Fibroblast of the aortic adventitia (primary cell): Measurements from ENCODE around the gene DCHS1. TPM values are rescaled to one million over a fixed set of nuclear protein-coding genes. Genes with fewer than 3 reads are reported as not detected.

Source experiments
- DNase-seq: peaks from one replicate; pipeline ENCODE4 v3.0.0-alpha.2; 2010; ENCODE audit warnings: low read depth
- H3K4me3 ChIP-seq: 2 replicates; pipeline ENCODE4 v1.5.1; 2011; ENCODE audit warnings: low read depth, mild to moderate bottlenecking, control low read depth, low read length, moderate library complexity
- total RNA-seq: library from RNA; depleted of rRNA; stranded (reverse); fragments of >200 nt; gene quantifications from 2 replicates; pipeline ENCODE4 v1.2.3, GENCODE V29; 2012; ENCODE audit warnings: low replicate concordance
- TF ChIP-seq, protein P1 (sequence below): IDR thresholded peaks from 2 replicates; pipeline ENCODE4 v1.5.1; 2011; ENCODE audit warnings: mild to moderate bottlenecking, low read length, control low read depth, inconsistent platforms; ENCODE audit not compliant: insufficient read depth

Gene DCHS1
- total RNA-seq, 1 donor = 19.0 TPM

DNA sequence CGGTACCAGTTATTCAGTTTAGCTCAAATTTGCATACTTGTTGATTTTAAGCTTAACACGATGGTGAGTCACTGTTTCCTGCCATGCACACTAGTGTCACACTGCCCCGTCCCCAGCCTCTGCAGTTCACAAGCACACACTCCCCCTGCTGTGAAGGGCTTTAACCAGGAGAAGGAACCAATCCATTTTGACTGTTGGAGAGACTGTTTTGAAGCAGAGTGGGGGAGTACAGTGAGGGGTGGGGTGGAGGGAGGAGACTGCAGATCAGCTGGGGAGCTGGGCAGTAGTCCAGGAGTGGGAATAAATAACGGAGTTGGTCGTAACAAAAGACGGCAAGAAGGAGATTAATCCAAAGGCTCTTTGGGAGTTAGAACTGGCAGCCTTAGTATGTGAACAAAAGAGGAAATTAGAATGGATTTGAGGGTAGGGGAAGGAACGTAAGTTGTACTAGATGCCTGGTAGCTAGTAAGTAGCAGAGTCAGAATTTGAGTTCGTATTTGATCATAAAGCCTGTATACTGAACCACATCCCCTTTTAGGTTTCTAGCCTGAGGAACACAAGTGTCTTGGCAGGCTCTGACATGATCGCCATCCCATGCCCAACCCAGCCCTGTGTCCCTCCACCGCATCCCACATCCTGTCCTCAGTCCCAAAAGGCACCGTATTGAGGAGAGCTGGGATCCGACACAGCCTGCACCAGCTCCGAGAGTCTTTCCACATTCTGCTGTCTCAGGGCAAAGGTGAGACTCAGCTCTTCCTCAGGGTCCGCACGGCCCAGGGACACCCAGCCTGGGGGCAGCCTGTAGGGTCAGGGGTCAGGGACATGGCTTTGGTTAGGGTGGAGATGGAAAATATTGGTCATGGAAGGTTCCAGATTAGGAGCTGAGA lies 37.2 kb downstream of the DCHS1 start:
- H3K4me3 ChIP-seq = peak overlapping the region; percentile 93
- TF ChIP-seq, protein P1, sequence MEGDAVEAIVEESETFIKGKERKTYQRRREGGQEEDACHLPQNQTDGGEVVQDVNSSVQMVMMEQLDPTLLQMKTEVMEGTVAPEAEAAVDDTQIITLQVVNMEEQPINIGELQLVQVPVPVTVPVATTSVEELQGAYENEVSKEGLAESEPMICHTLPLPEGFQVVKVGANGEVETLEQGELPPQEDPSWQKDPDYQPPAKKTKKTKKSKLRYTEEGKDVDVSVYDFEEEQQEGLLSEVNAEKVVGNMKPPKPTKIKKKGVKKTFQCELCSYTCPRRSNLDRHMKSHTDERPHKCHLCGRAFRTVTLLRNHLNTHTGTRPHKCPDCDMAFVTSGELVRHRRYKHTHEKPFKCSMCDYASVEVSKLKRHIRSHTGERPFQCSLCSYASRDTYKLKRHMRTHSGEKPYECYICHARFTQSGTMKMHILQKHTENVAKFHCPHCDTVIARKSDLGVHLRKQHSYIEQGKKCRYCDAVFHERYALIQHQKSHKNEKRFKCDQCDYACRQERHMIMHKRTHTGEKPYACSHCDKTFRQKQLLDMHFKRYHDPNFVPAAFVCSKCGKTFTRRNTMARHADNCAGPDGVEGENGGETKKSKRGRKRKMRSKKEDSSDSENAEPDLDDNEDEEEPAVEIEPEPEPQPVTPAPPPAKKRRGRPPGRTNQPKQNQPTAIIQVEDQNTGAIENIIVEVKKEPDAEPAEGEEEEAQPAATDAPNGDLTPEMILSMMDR = peak; percentile 27
- DNase-seq = peak; percentile 85

DNA sequence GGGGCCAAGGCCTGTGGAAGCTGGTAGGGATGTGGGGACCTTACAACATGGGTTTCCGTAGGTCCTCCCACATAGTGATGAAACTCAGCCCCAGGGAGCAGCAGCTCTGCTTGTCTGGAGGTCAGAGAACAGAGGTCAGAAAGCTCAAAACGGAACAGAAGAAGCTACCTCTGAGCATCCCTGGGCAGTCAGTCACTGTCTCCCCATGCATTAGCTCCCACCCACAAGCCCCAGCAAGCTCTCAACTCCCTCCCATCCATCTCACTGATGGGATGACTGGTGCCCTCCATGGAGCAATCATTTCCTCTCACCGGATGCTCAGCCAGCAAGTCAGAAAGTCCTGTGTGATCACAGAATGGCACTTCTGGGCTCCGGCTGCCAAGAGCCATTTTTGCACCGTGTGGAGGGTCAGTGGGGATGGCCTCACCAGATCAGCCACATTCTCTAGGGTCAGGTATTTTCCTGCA lies 38.3 kb downstream of the DCHS1 start:
- DNase-seq = no peak
- peak overlapping the region; percentile 93 for H3K4me3 ChIP-seq

DNA sequence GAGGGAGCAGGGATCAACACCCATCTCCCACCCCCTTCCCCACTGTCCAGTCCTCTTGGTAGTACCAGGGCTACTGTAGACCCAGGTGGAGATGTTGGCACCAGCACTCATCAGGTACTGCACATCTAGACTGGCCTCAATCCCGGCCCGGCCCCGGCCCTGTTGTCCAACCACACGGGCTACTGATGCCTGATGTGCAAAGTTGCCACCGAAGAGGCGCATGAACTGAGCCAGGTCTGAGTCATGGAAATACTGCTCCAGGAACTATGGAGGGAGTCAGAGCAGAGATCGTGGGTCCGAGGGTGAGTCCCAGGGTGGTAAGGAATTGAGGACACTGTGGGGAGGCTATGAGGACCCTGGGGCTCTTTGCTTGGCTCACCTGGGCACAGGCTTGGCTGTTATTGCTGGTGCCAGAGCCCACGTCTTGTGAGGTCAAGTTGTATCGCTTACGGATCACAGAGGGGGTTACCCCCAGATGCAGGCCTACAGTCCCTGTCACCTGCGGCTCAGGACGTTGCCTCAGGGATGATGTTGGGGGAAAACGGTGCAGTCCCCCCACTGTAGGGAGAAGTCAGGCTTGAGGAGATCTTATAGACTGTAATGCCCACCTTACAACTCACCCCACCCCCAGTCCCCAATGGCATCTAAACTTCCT lies 38.9 kb downstream of the DCHS1 start:
- DNase-seq = no peak
- H3K4me3 ChIP-seq = no peak overlapping the region
- TF ChIP-seq, protein P1 = no peak

More for the DNA sequence above, 38.3 kb downstream of the DCHS1 start:
- TF ChIP-seq, protein P1 = no peak

DNA sequence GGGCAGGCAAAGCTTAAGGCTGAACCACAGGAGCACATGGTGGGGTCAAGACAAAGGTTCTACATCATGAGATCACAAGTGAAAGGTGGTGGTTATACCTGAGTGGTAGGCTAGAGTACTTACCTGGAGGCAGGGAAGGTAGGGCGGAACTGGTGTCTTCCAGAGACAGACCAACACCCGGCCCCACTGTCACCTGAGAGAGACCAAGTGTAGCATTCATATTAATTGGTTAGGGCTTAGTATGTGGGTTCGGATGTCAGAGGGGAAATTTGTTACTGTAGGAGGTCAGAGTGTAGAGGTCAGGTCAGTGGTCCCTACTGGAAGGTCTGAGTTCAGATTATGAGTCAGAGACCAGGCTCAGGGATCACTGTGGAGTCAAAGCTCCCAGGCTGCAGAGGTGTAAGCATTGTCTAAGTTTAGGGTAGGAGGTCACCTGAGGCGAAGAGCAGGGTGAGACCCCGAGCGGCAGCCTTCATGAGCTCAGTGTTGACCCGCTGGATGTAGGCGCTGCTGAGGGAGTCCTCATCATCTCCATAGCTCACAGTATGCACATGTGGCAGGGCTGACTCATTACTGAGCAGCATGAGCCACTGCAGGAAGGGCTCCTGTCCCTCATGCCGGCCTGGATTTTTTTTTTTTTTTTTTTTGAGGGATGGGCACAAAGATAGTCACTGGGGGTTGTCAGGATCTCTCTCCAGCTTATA lies 39.6 kb downstream of the DCHS1 start:
- no peak overlapping the region for H3K4me3 ChIP-seq
- TF ChIP-seq, protein P1 = no peak
- no peak for DNase-seq

DNA sequence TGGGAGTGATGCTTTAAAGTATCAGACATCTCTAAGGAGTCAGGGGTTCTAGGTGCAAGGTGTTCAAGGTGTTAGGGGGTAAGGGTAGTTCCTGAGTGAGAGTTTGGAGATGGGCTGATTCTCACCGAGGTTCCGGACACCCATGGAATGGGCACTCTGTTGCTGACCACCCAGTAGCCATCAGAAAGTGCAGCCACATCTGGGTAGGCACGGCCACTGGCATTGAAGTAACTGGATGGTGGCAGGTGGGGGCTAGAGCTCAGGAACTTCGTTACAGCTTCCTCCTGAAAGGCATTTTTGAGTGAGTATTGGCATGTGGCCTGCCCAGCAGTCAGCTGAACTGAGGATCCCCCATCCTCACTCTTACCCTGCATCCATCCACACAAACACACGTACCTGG lies 40.6 kb downstream of the DCHS1 start:
- no peak overlapping the region for H3K4me3 ChIP-seq
- TF ChIP-seq, protein P1 = no peak
- no peak for DNase-seq

DNA sequence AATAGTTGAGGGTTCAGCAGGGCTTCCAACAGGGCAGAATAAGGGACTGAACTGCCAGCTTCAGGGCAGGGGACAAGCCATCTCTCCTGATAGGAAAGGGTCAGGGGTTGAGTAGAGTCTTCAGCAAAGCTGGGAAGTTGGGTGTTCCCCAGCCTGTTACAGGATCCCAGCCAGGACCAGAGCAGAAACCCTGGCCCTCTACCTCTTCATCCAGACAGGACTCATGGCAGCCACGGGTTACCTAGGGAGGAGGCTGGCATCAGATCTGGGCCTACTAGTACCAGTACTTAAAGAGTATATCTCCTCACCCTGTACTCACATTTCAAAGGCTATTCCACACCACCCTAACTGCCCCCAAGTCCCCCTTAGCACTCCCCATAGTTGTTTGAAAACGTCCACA lies 41.2 kb downstream of the DCHS1 start:
- no peak for DNase-seq
- no peak overlapping the region for H3K4me3 ChIP-seq
- TF ChIP-seq, protein P1 = no peak
